ENCODE results near the gene PTGR3.

The PTGR3 gene

DNA sequence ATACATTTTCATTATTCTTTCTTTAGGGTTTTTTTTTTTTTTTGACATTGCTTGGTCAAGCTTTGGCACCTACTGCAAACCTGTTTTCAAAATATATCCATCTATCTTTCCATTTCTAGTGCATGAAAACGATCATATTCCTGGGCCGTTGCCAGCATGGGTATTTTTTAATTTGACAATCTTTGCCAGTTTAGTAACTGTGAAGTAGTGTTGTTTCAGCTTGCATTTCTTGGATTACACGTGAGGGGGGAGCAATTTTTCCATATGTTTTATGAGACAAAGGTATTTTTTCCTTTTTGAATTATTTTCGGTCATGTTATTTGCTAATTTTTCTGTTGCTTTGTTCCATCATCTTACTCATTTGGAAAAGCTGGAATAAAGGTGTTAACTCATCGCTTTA is 42.5 kb upstream of the PTGR3 start:
- no peak for DNase-seq (ENCODE audit: low spot score)
- TF ChIP-seq, protein P1, sequence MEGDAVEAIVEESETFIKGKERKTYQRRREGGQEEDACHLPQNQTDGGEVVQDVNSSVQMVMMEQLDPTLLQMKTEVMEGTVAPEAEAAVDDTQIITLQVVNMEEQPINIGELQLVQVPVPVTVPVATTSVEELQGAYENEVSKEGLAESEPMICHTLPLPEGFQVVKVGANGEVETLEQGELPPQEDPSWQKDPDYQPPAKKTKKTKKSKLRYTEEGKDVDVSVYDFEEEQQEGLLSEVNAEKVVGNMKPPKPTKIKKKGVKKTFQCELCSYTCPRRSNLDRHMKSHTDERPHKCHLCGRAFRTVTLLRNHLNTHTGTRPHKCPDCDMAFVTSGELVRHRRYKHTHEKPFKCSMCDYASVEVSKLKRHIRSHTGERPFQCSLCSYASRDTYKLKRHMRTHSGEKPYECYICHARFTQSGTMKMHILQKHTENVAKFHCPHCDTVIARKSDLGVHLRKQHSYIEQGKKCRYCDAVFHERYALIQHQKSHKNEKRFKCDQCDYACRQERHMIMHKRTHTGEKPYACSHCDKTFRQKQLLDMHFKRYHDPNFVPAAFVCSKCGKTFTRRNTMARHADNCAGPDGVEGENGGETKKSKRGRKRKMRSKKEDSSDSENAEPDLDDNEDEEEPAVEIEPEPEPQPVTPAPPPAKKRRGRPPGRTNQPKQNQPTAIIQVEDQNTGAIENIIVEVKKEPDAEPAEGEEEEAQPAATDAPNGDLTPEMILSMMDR (IDR thresholded peaks at IDR 0.05; ENCODE audit: extremely low read depth, missing control alignments), result no peak

DNA sequence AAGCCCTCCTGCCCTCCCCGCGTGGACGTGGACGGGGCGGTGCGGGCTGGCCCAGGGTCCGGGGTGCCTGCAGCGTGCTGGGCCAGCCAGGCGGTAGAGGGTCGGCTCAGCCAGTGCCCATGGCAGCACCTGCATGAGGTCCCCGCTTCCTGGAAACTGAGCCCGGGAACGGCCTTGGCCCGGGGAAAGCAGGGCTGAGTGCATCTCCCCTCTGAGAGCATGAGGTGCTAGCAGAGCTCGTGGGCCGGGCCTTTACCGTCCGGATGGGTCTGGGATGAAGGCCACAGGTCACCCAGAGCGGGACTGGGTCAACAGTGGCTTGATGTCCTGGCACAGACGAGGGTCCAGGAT is 41.5 kb upstream of the PTGR3 start:
- no peak for DNase-seq (ENCODE audit: low spot score)
- TF ChIP-seq, protein P1 (IDR thresholded peaks at IDR 0.05; ENCODE audit: extremely low read depth, missing control alignments), result no peak

- TF ChIP-seq, protein P1 (IDR thresholded peaks at IDR 0.05; ENCODE audit: extremely low read depth, missing control alignments), result no peak
- DNase-seq (ENCODE audit: low spot score), result no peak
Observed at GRCh38 chr18:75249672-75250470, 40.9 kb upstream of the PTGR3 start.

- TF ChIP-seq, protein P1 (IDR thresholded peaks at IDR 0.05; ENCODE audit: extremely low read depth, missing control alignments), result no peak
- no peak for DNase-seq (ENCODE audit: low spot score)
Observed at GRCh38 chr18:75249175-75249518, 40.2 kb upstream of the PTGR3 start.

GRCh38 chr18:75248426-75249174 is 39.7 kb upstream of the PTGR3 start:
- TF ChIP-seq, protein P1 (IDR thresholded peaks at IDR 0.05; ENCODE audit: extremely low read depth, missing control alignments), result no peak
- DNase-seq (ENCODE audit: low spot score), result no peak

DNA sequence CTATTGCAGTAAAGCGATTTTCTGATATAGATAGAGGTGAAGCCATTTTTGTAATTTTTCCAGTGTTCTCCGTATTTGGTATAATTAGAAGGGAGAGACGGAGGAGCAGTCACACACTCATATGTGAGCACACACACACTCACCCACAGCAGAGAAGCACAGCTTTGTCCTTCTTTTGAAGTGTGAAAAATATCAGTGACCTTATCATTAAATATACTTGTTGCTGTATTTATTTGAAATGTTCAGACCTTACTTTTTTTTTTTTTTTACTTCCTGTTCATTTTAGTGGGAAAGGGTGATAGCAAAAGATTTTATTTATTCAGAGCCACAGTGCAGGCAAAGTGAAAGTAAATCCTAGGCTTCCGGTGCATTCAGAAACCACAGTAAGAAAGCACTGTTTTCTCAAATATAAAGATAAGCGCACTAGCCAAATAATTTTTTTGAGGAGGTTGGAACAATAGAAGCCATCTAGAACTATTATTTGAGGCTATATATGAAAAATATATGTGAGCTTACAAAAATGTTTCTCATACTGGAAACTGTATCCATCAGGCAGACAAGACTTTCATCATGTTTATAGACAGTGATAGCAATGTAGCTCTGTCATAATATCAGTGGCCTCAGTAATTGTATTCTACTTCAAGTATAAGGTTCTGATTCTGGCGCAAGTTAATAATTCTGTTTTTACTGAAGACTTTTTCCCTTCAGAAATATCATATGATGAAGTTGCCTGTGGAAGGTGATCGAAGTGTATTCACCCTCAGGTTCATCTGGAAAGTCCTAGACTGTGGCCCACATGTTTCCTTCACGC is 38.9 kb upstream of the PTGR3 start:
- TF ChIP-seq, protein P1 (IDR thresholded peaks at IDR 0.05; ENCODE audit: extremely low read depth, missing control alignments), result no peak
- DNase-seq (ENCODE audit: low spot score), result peak; percentile 48
